Thyroid gland (tissue), 4 donors: ENCODE results near the gene ARL9.

ENCODE experiments used
- CTCF ChIP-seq, 6 experiments: fragments of 200-600 bp in 3 of 6; fragments of 450-650 bp in 3 of 6; sonication (generic) in 3 of 6; IDR thresholded peaks; one replicate each; pipeline ENCODE4 v1.5.1; 2016 to 2019; ENCODE audit warnings: antibody characterized with exemption in 6 of 6, mild to moderate bottlenecking in 2 of 6, inconsistent platforms in 1 of 6, moderate library complexity in 1 of 6
- POLR2A ChIP-seq, 2 donors: fragments of 450-650 bp; IDR thresholded peaks; one replicate each; pipeline ENCODE4 v1.6.1; 2017; ENCODE audit warnings: antibody characterized with exemption in 2 of 2, mild to moderate bottlenecking in 2 of 2, moderate library complexity in 1 of 2

GRCh38 chr4:56551516-56551915, 45.9 kb downstream of the ARL9 start:
- no peak for TF ChIP-seq CTCF (IDR thresholded peaks at IDR 0.05)
- TF ChIP-seq POLR2A (IDR thresholded peaks at IDR 0.05) = no peak
